ENCODE results near the gene DUS1L.

The DUS1L gene

GRCh38 chr17:82022310-82022980, 43.2 kb downstream of the DUS1L start, which contains the start of gene CENPX:
Gene CENPX (minus strand): TSS chr17:82022878. CDS start chr17:82022861, 17 bp downstream.
- DNase-seq (ENCODE audit: low spot score): no peak
- no peaks in the 10 kb centered on the region for H3K27me3 Mint-ChIP-seq (ENCODE audit: low read depth)
- peak within 1 kb of the TSS; percentile 69 for H3K27ac Mint-ChIP-seq
- peaks cover 19% of the 10 kb centered on the region for H3K4me1 Mint-ChIP-seq (ENCODE audit: low read depth)
- H3K36me3 Mint-ChIP-seq (ENCODE audit: low read depth): peaks cover 2% of the 10 kb centered on the region
- H3K9me3 Mint-ChIP-seq: no peaks in the 10 kb centered on the region
- peak within 1 kb of the TSS; percentile 89 for H3K4me3 Mint-ChIP-seq

GRCh38 chr17:82021900-82022309, 43.7 kb downstream of the DUS1L start:
- no peaks in the 10 kb centered on the region for H3K27me3 Mint-ChIP-seq (ENCODE audit: low read depth)
- DNase-seq (ENCODE audit: low spot score): no peak

GRCh38 chr17:82021107-82021899, 44.3 kb downstream of the DUS1L start:
- no peaks in the 10 kb centered on the region for H3K9me3 Mint-ChIP-seq
- H3K27ac Mint-ChIP-seq: peak overlapping the region; percentile 69
- peaks cover 2% of the 10 kb centered on the region for H3K36me3 Mint-ChIP-seq (ENCODE audit: low read depth)
- DNase-seq (ENCODE audit: low spot score): peak; percentile 40
- no peaks in the 10 kb centered on the region for H3K27me3 Mint-ChIP-seq (ENCODE audit: low read depth)
- H3K4me1 Mint-ChIP-seq (ENCODE audit: low read depth): peaks cover 15% of the 10 kb centered on the region
- H3K4me3 Mint-ChIP-seq: peak overlapping the region; percentile 87

More at GRCh38 chr17:82021900-82022309, 43.7 kb downstream of the DUS1L start:
- no peaks in the 10 kb centered on the region for H3K9me3 Mint-ChIP-seq
- H3K4me1 Mint-ChIP-seq (ENCODE audit: low read depth): peaks cover 15% of the 10 kb centered on the region
- H3K36me3 Mint-ChIP-seq (ENCODE audit: low read depth): peaks cover 2% of the 10 kb centered on the region
- H3K4me3 Mint-ChIP-seq: peak overlapping the region; percentile 87
- H3K27ac Mint-ChIP-seq: peak overlapping the region; percentile 31

GRCh38 chr17:82020572-82021106, 45.0 kb downstream of the DUS1L start:
- DNase-seq (ENCODE audit: low spot score): no peak
- Mint-ChIP-seq H3K27me3 (ENCODE audit: low read depth) (no peaks in the 10 kb centered on the region), H3K36me3 (ENCODE audit: low read depth) (peaks cover 2% of the 10 kb centered on the region), H3K9me3 (no peaks in the 10 kb centered on the region), H3K27ac (peak overlapping the region; percentile 20), H3K4me1 (ENCODE audit: low read depth) (peaks cover 15% of the 10 kb centered on the region), H3K4me3 (peak overlapping the region; percentile 18)

- peak overlapping the region; percentile 43 for H3K4me3 Mint-ChIP-seq
- no peak overlapping the region for H3K27ac Mint-ChIP-seq
- no peaks in the 10 kb centered on the region for H3K36me3 Mint-ChIP-seq (ENCODE audit: low read depth)
- no peaks in the 10 kb centered on the region for H3K27me3 Mint-ChIP-seq (ENCODE audit: low read depth)
- DNase-seq (ENCODE audit: low spot score): peak; percentile 63
- H3K4me1 Mint-ChIP-seq (ENCODE audit: low read depth): peaks cover 15% of the 10 kb centered on the region
- H3K9me3 Mint-ChIP-seq: no peaks in the 10 kb centered on the region
Observed at GRCh38 chr17:82019690-82020571, 45.7 kb downstream of the DUS1L start.

- no peaks in the 10 kb centered on the region for H3K27me3 Mint-ChIP-seq (ENCODE audit: low read depth)
- no peaks in the 10 kb centered on the region for H3K36me3 Mint-ChIP-seq (ENCODE audit: low read depth)
- H3K4me1 Mint-ChIP-seq (ENCODE audit: low read depth): peaks cover 12% of the 10 kb centered on the region
- H3K27ac Mint-ChIP-seq: no peak overlapping the region
- no peak for DNase-seq (ENCODE audit: low spot score)
- H3K4me3 Mint-ChIP-seq: no peak overlapping the region
- no peaks in the 10 kb centered on the region for H3K9me3 Mint-ChIP-seq
Observed at GRCh38 chr17:82018989-82019689, 46.5 kb downstream of the DUS1L start.

- Mint-ChIP-seq H3K4me1 (ENCODE audit: low read depth) (peaks cover 7% of the 10 kb centered on the region), H3K36me3 (ENCODE audit: low read depth) (no peaks in the 10 kb centered on the region), H3K9me3 (no peaks in the 10 kb centered on the region), H3K27ac (no peak overlapping the region), H3K27me3 (ENCODE audit: low read depth) (no peaks in the 10 kb centered on the region), H3K4me3 (no peak overlapping the region)
- DNase-seq (ENCODE audit: low spot score): no peak
Observed at GRCh38 chr17:82018152-82018988, 47.2 kb downstream of the DUS1L start.

- Mint-ChIP-seq H3K4me1 (ENCODE audit: low read depth) (peaks cover 7% of the 10 kb centered on the region), H3K27ac (no peak overlapping the region), H3K27me3 (ENCODE audit: low read depth) (no peaks in the 10 kb centered on the region), H3K9me3 (no peaks in the 10 kb centered on the region), H3K36me3 (ENCODE audit: low read depth) (no peaks in the 10 kb centered on the region), H3K4me3 (no peak overlapping the region)
- DNase-seq (ENCODE audit: low spot score): no peak
Observed at GRCh38 chr17:82017612-82018151, 47.9 kb downstream of the DUS1L start.

GRCh38 chr17:82016875-82017459, 48.6 kb downstream of the DUS1L start:
- no peak overlapping the region for H3K4me3 Mint-ChIP-seq
- H3K9me3 Mint-ChIP-seq: no peaks in the 10 kb centered on the region
- no peak overlapping the region for H3K27ac Mint-ChIP-seq
- peaks cover 7% of the 10 kb centered on the region for H3K4me1 Mint-ChIP-seq (ENCODE audit: low read depth)
- no peaks in the 10 kb centered on the region for H3K27me3 Mint-ChIP-seq (ENCODE audit: low read depth)
- DNase-seq (ENCODE audit: low spot score): no peak
- no peaks in the 10 kb centered on the region for H3K36me3 Mint-ChIP-seq (ENCODE audit: low read depth)

- DNase-seq (ENCODE audit: low spot score): no peak
- Mint-ChIP-seq H3K9me3 (no peaks in the 10 kb centered on the region), H3K36me3 (ENCODE audit: low read depth) (no peaks in the 10 kb centered on the region), H3K4me1 (ENCODE audit: low read depth) (peaks cover 1% of the 10 kb centered on the region), H3K27ac (no peak overlapping the region), H3K4me3 (no peak overlapping the region), H3K27me3 (ENCODE audit: low read depth) (no peaks in the 10 kb centered on the region)
Observed at GRCh38 chr17:82016061-82016874, 49.3 kb downstream of the DUS1L start.

GRCh38 chr17:82015311-82015971, 50.2 kb downstream of the DUS1L start:
- no peak overlapping the region for H3K27ac Mint-ChIP-seq
- H3K4me3 Mint-ChIP-seq: no peak overlapping the region
- no peak for DNase-seq (ENCODE audit: low spot score)
- no peaks in the 10 kb centered on the region for H3K36me3 Mint-ChIP-seq (ENCODE audit: low read depth)
- H3K9me3 Mint-ChIP-seq: no peaks in the 10 kb centered on the region
- H3K4me1 Mint-ChIP-seq (ENCODE audit: low read depth): no peaks in the 10 kb centered on the region
- no peaks in the 10 kb centered on the region for H3K27me3 Mint-ChIP-seq (ENCODE audit: low read depth)

Measured in T-helper 2 cell treated with Interferon-gamma antibody and Interleukin-4, amounts not matched to agents 5 μg/mL and 100 μg/mL, for 36 hours (primary cell).